Stimulated activated CD4-positive, alpha-beta T cell treated with anti-CD3 and anti-CD28 coated beads, Interleukin-2, amount 100 ng/mL, for 24 hours (primary cell): ENCODE results near the gene CRIP2.

Source experiments
- DNase-seq, 2 donors: peaks; one replicate each; pipeline ENCODE4 v3.0.0-alpha.2; 2020

Gene CRIP2

DNA sequence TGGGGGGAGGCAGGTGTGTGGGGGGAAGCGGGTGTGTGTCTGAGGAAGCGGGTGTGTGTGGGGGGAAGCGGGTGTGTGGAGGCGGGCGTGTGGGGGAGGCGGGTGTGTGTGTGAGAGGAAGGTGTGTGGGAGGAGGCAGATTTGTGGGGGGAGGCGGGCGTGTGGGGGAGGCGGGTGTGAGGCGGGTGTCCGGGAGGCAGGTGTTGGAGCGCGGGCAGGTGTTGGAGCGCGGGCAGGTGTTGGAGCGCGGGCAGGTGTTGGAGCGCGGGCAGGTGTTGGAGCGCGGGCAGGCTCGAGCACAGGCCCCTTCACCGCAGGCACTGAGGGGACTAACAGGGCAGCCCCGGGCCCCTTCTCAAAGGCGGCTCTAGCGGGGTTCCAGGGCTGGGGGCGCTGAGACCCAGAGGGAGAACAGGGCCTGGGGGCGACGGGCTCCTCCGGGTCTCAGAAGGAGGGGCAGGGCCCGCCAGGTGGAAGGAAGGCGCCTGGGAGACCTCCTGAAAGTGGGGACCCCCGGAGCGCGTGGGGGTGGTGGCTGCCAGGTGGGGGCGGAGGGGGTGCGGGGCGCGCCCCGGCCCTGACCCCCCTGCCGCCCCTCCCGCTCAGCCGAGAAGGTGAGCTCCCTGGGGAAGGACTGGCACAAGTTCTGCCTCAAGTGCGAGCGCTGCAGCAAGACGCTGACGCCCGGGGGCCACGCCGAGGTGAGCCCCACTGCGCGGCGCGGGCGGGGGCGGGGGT is 3.2 kb downstream of the CRIP2 start:
- peak in 1 of 2 donors; percentile 45 for DNase-seq

DNA sequence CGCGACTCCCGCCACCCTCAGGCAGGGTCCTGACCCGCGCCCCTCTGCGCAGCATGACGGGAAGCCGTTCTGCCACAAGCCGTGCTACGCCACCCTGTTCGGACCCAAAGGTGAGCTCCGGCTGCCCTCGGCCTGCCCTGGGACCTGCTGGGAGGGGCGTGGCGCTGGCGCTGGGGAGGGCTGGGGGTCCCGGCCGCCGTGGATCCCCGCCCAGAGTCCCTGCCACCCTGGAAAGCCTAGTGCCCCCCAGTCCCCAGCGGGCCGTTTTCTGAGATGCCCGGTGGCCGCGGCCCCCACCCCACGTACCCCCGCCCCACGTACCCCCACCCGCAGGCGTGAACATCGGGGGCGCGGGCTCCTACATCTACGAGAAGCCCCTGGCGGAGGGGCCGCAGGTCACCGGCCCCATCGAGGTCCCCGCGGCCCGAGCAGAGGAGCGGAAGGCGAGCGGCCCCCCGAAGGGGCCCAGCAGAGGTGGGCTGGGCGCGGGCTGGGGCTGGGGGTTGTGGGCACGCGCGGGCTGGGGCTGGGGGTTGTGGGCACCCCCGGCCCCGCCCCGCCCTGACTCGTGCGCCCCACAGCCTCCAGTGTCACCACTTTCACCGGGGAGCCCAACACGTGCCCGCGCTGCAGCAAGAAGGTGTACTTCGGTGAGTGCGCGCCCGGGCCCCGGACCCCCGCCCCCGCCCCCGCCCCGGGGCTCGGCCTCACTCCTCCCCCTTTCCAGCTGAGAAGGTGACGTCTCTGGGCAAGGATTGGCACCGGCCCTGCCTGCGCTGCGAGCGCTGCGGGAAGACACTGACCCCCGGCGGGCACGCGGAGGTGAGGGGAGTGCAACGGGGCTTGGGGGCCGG is 4.0 kb downstream of the CRIP2 start:
- no peak for DNase-seq

DNA sequence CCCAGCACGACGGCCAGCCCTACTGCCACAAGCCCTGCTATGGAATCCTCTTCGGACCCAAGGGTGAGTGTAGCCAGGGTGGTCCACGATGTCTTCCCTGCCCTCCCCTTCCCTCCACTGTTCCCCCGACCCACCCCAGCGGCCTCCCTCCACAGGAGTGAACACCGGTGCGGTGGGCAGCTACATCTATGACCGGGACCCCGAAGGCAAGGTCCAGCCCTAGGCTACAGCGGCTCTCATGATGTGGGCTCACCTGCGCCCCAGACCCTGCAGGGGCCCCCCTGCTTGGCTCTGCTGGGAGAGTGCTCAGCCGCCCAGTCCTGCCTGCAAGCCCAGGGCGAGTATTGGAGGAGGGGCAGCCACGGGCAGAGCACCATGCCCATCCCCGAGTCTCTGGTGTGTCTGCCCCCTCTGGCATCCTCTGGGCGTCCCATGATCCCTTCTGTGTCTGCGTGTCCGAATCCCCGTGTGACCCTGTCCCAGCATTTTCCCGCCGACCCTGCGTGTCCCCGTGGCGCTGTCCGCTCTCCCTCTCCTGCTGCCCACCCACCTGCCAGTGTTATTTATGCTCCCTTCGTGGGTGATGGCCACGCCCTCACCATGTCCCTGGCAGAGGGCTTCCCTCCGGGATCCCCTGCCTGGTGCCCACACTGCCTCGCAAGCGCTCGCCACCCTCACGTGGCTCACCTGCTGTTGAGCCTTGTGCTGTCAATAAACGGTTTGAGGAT is 5.0 kb downstream of the CRIP2 start:
- no peak for DNase-seq

DNA sequence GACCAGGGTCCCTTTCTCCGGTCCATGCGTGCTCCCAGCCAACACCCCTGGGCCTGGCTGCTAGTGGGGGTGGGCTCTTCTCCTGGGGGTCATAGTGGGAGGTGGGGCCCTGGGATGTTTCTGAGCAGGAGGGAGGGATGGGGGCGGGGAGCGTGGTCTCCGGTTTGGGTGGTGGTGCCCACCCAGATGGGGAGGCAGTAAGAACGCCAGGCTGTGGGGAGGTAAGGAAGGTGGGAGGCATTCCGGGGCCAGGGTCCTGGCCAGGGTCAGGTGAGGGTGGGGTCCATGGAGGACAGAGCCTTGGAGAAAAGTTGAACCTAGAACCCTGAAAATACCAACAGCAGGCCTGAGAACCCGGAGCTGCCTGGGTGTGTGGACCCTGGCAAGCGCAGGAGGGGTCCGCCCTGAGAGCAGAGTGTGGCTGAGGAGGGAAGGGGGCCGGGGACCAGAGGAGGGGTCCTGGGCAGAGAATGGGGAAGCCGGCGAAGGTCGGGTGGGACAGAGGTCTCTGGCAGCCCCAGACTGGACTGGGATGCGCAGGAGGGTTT is 5.7 kb downstream of the CRIP2 start:
- no peak for DNase-seq

DNA sequence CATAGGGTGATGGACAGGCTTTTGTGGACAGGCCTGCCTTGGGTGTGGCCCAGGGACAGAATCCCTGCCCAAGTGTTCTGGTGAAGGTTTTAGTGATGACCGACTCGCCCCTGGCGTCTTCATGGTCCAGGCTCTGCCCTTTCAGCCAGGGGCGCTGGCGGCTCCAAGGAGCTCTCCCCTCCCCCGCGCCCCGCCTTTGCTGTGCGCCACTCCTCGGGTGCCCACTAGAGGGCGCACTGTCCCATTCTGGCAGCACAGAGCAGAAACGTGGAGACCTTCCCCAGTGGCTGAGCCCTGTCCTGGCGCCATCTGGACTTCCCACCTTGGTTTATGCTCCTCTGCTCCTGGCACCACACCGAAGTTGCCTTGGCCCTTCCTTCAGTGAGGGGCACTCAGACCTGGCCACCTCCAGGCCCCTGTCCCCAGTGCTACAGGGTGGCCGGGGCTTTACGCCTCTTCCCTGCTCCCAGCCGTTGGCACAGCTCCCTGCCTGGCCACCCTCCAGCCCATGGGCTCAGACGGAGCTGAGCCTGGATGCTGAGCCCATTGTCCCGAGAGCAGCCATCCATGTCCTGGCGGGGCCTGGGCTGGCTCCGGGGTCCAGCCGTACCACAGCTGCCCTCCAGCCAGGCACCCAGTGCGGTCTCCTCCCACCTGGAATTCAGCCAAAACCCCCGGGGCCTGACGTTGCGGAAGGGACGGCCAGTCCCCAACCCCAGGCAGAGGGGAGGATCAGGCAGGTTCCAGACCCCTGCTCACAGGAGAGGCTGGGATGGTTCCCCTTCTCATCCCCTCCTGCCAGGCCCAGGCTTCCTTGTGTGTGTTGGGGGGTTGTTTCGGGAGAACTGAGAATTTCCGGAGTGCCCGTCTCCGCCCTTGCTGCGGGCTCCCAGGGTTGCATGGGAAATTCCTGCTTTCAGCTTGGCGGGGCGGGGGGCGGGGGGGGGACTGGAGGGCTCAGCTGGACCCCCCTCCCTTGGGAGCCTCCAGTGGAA is 6.5 kb downstream of the CRIP2 start:
- peak; percentile 92 to 93 for DNase-seq

DNA sequence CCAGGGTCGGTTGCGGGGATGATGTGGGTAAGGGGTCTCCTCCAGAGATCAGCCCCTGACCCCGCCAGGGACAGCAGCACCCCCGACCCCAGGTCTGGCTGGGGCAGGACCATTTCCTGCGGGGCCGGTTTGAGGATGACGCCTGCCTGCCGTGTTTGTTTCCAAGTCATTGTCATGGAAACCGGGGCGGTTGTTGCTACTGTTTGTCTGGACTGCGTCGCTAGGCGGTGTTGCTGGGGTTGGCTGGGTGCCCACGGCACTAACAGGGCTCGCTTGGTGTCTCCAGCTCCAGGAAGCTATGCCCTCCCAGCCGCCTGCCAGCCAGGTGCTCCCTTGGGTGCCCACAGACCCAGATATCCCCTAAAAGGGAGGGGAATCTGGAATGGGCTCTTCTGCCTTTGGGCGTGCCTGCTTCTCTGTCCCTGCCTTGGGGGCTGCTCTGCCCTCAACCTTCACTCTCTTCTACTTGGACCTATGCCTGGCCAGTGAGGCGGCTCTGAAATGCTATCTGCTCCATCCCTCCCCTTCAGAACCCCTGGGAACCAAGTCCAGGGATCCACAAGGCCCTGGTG is 7.4 kb downstream of the CRIP2 start:
- peak; percentile 88 to 91 for DNase-seq

DNA sequence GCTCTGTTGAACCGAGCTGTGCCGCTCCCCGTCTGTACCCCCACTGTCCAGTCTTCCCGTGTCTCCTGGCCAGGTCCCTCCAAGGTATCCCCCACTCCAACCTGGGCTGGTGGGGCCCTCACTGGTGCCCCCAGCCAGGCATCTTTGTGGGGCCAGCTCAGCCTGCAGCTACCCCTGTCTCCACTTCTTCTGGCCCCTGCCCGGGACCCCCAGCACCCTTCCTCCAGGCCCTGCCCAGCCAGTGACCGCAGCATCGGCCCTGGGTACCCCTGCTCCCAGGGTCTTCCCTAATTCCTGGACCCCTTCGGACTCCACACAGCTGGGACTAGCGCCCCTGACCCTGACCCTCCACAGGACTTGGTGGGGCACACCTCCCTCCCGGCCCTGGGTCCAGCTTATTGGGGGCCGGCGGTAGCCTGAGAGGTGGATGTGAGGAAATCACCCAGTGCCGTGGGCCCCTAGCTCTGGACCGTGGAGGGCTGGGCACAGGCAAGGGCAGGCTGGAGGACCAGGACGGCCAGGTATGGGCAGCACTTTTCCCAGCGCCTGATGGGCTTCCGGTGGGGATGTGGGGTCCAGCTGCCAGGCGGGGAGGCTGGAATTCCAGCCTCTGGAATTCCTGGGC is 8.0 kb downstream of the CRIP2 start:
- DNase-seq, result no peak

DNA sequence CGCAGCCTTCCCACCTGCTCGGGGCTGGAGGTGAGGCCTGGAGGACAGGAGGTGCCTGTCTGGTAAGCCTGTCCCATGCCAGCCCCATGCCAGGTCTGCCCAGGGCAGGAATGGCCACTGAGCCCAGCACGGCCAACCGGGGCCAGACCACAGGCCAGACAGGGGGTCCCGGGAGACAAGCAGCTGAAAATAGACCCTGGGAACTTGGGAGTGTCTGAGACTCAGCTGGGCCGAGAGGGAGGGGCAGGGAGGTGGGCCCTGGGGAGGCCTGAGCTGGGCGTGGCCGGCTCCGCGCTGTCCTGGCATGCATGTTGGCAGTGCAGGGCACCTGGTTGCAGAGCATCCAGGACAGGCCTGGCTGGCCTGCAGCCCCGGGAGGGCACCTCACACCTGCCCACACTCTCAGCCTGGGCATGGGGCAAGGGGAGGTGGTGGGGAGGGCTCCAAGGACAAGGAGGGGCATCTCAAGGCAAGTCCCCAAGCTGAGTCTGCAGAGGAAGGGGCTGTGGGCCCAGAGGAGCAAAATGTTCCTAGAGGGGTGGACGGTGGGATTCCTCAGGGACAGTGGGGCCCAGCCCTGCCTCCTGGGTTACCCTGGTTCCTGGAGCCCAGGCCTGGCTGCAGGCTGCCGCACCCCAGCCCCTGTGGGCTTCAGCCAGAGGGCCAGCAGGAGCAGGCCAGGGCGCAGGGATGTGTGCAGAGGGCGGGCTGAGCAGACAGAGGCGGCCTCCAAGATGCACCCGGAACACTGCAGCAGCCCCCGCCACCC is 8.9 kb downstream of the CRIP2 start:
- DNase-seq, result no peak

DNA sequence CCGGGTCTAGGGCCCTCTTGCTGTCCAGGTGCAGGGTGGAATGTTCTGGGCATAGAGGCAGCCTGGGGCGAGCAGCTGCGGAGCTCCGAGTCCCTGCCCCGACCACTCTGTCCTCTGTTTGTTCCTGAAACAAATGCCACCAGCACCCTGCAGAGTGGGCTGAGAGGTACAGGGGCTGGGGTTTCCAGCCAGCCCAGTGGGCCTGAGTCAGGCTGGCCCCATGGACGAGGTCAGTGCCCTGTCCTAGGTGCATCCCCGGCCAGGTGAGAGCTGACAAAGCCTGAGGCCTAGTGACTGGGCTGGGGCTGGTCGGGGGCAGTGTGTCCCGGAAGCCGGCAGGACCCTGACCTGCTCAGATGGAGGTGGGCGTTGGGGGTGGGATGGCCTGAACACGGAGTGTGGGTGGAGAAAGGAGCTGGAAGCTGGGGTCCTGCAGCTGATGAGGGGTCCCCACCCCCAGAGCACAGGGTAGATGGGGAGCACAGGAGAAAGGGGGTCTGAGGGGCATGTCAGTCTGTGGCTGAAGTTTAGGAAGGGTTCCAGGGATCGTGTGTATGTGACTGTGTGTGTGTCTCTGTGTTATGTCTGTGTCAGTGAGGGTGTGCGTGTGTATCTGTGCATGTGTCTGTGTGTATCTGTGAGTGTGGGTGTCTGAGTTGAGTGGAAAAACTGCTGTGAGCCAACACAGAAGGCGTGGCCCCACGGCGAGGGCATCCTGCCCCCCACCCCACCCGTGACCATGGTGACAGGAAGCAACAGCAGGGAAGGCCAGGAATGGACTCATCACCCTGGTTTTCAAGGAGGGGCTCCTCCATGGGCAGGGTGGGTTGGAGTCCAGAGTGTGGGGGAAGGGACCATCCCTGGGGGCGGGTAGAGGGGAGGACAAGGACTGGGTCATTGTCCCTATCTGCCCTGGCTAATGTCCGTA is 9.7 kb downstream of the CRIP2 start:
- peak in 1 of 2 donors; percentile 64 for DNase-seq

DNA sequence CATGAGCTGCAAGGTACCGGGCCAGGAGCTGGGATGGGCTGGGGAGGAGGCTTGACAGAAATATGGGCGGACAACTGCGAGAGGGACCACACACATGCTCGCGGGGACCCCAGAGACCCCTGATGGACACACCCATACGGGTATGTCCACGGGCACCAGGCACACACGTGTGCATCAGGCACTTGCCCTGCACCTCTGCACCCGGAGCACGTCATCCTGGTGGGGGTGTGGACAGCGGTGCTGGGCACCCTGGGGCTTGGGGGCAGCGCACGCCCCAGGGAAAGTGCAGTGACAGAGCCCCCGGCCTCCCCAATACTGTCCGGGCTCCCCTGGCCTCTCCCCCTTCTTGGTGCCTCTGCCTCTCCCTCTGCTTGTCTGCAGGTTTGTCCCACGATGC is 10.4 kb downstream of the CRIP2 start:
- no peak for DNase-seq

DNA sequence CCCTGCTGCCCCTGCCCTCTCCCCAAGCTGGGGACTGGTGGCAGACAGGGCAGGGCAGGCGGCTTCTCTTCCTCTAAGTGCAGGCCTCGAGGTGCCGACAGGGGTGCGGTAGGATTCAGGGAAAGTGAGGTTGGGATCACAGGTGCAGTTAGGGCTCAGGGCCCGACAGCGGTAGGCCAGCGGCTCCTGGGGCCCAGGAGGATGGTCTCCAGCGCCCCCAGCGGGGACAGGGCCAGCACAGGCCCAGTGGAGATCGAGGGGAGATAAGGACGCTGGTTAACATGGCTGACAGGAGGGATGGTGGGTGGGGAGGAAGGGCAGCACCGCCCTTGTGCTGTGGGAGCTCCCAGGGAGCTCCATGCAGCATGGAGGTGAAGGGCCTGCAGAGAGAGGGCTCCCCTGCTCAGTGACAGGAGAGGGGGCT is 11.1 kb downstream of the CRIP2 start:
- peak; percentile 55 to 56 for DNase-seq

DNA sequence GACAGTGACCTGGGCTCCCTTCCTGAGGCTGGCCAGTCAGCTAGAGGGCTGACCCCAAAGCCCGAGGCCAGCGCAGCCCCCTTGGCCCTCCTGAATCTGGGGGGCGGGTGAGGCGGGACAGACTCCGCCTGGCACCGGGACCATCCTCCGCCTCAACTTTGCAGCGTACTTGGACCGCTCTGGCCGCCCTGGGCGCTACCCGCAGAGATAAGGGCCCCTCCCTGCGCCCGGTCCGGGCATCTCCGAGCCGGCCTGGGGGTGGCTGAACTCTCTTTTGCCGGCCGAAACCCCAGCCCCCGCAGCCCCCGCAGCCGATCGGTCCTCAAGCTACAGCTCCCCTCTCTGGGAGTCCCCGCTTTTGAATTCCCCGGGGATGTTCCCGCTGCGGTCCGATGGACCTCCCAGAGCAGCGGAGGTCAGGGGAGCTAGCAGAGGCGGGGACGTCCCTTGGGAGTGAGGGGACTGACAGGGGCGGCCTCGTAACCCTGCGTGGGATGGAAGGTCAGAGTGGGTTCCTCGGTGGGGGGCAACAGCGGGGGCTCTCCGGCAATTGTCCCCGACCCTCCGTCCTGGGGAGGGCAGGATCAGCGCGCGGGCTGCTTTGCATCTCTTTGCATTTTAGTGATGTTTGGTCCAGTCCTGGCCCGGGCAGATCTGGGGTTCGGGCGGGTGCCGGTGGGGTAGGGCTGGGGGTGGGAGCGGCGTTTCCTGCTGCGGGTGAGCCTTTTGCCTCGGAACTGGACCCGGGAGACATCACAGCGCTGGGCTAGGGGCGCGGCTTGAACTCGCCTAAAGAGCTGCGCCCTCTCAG is 11.7 kb downstream of the CRIP2 start, which contains the start of gene CRIP1:
Gene CRIP1 (plus strand): TSS at position 724 of the 811 bp plus-strand sequence. CDS start 374 bp downstream, outside the sequence.
- no peak for DNase-seq

DNA sequence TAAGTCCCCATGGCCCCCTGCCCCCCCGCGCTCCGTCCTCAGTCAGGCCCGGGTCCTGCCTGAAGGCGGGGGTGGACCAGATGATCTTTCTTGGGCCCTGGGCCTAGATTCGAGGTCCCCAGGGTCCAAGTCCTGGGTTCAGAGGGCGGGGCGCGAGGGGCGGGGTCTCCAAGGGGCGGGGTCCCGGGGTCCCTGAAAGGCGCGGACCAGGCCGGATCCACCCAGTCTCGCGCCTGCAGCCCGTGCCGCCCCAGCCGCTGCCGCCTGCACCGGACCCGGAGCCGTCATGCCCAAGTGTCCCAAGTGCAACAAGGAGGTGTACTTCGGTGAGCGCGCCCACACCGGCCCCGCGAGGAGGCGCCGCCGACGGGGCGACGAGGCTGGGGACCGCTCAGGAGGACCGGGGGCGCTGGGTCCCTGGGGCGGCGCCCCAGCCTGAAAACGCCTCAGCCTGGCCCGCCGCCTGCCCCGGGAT is 12.4 kb downstream of the CRIP2 start:
- DNase-seq, result peak; percentile 57 to 72

DNA sequence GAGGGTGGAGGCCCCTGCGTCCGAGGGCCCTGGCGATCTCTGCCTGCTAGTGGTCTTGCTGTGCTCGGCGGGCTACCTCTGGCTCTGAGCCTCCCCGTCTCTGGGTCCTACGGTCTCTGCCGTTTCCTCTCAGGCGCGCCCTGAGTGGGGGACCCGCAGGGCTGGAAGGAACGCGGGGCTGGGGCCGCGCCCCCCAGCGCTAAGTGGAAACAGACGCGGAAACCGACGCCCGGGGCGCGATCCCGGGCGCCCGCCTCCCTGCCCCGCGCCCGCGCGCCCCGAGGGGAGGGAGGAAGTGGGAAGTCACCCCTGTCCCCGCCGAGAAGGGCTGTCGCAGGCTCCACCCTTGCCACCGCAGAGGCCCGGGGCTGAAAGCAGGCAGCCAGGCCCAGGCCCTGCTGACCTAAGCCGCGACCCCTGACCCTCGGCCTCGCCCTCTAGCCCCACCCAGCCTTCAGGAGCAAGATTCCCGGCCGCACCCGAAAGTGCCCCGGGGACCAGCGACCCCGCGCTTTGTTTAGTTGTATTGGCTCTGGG is 12.9 kb downstream of the CRIP2 start:
- peak; percentile 61 to 65 for DNase-seq

DNA sequence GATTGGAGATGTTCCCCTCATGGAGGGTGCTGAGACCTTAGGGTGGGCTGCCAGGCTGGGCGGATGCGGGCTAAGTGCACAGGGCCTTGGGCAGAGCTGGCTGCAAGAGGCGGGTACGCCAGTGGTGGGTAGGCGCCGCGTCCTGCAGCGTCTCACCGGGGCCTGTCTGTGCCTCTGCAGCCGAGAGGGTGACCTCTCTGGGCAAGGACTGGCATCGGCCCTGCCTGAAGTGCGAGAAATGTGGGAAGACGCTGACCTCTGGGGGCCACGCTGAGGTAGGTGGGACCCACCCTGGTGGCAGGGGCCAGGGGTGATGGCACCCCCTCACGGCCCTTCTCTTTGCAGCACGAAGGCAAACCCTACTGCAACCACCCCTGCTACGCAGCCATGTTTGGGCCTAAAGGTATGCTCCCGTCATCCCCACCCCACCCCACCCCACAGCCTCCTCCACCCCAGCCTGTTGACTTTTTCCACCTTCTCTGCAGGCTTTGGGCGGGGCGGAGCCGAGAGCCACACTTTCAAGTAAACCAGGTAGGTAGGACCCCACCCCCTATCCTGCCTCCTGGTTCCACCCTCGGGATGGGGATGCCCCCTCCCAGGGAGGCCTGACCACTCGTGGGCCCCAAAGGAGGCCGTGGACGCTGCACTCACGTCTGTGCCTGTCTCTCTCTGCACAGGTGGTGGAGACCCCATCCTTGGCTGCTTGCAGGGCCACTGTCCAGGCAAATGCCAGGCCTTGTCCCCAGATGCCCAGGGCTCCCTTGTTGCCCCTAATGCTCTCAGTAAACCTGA is 13.6 kb downstream of the CRIP2 start:
- DNase-seq, result peak in 1 of 2 donors; percentile 42

DNA sequence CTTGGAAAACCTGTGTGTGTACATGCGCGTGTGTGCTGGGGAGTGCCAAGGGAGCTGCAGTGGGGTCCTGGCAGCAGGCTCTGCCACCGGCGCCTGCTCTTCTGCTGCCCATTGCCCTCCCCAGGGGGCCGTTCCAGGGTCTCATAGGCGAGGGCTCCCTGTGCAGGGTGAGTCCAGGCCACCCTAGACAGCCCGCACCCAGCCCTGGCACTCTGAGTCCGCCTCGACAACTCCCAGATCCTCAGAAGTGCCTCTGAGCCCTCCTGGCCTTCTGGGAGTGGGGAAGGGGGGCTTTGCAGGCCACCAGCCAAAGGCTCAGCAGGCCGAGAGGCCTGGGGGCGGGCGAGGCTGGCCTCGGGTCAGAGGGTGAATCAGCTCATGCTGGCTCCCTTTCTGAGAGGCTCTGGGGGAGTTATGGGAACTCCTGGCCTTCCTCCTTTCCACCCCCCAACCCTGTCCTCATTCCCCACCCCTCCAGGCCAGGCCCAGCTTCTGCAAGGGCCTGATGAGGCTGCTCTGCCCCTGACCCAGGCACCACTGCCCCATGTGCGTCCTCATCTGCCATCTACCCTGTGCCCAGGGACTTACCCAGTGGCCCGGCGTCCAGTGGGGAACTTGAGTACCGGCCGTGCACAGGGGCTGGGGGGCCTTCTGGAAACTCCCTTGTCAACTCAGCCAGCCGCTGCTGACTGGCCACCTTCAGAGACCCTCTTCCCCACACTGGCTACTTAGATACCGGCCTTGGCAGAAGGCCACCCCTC is 14.3 kb downstream of the CRIP2 start:
- DNase-seq, result no peak
